Activated naive CD4-positive, alpha-beta T cell treated with anti-CD3 and anti-CD28 coated beads, Interleukin-2, amount 50 U/mL, for 72 hours (primary cell): Measurements from ENCODE around the gene GPC6. TPM values are rescaled to one million over a fixed set of nuclear protein-coding genes. Genes with fewer than 3 reads are reported as not detected.

ENCODE experiments used
- ATAC-seq, 2 donors: fragments of 150-1000 bp; cut with Tn5 transposase; 2 replicates each; pipeline ENCODE4 v1.10.0; 2021; ENCODE audit warnings: mild to moderate bottlenecking in 2 of 2, moderate library complexity in 2 of 2
- DNase-seq, 2 donors: peaks; one replicate each; pipeline ENCODE4 v3.0.0; 2021 to 2022; ENCODE audit warnings: low spot score in 2 of 2
- H3K27ac Mint-ChIP-seq, 2 donors: one replicate each; pipeline ENCODE4 v1.8.0; 2022; ENCODE audit warnings: mild to moderate bottlenecking in 2 of 2, mixed read lengths in 2 of 2
- H3K36me3 Mint-ChIP-seq, 2 donors: one replicate each; pipeline ENCODE4 v1.8.0; 2022; ENCODE audit warnings: mixed read lengths in 2 of 2
- H3K9me3 Mint-ChIP-seq, 2 donors: one replicate each; pipeline ENCODE4 v1.8.0; 2022; ENCODE audit warnings: mixed read lengths in 2 of 2
- total RNA-seq, 2 donors: library from RNA; stranded (reverse); gene quantifications; one replicate each; pipeline ENCODE4 v1.2.3, GENCODE V29; 2022

The GPC6 gene
- total RNA-seq, 2 donors from 2014 or later, result not detected

DNA sequence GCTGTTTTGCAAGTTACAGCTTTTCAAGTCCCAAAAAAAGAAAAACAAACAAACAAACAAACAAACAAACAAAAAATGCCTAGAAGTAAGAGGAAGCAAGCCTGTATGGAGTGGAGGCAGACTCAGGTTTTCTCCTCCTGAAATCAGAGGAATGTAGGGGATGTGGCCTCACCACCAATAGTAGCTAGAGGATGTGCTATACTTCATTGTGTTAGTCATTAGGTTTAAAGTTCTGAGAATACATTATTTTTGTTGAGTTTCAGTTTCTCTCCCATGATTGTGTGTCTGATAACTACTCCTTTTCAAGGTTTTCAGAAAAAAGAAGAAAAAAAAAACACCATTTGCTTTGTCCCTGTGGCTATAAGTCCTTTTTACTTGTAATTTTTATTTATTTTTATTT is 524.5 kb downstream of the GPC6 start:
- ATAC-seq, result peak in 1 of 2 donors; percentile 67
- DNase-seq, result no peak
- no peak overlapping the region for H3K27ac Mint-ChIP-seq

DNA sequence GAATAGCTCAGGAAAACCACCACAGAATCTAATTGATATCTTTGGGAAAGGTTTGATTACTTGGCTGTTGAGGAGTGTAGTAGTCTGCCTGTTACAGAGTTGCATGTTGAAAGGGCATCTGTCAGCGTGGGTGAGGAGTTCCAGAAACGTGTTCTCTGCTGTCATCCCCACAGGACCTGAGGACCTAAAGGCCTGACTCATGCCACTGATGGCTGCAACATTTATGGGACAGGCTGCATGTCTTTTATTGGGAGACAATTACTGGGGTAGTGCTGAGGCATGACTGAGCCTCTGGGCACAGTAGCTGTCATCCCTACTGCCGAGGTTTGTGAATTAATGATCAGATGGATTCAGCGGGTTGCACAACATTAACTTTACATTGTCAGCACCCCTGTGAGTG is 525.9 kb downstream of the GPC6 start:
- Mint-ChIP-seq H3K36me3 (no peaks in the 10 kb centered on the region), H3K9me3 (no peaks in the 10 kb centered on the region), H3K27ac (no peak overlapping the region)
- ATAC-seq (no peak), DNase-seq (no peak)

More for the DNA sequence above, 524.5 kb downstream of the GPC6 start:
- H3K36me3 Mint-ChIP-seq, result no peaks in the 10 kb centered on the region
- H3K9me3 Mint-ChIP-seq, result no peaks in the 10 kb centered on the region

DNA sequence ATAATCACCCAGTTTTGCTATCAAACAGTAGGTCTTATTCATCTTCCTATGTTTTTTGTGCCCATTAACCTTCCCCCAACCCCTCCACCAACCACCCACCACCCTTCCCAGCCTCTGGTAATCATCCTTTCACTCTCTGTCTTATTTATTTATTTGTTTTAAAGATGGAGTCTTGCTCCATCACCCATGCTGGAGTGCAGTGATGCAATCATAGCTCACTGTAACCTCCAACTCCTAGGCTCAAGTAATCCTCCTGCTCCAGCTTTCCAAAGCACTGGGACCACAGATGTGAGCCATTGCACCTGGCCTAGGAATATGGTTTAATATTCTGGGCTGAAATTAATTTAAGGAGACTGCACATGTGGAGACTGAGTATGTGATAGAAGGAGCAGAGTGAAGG is 527.0 kb downstream of the GPC6 start:
- ATAC-seq (no peak), DNase-seq (no peak)
- Mint-ChIP-seq H3K9me3 (no peaks in the 10 kb centered on the region), H3K27ac (no peak overlapping the region), H3K36me3 (no peaks in the 10 kb centered on the region)

DNA sequence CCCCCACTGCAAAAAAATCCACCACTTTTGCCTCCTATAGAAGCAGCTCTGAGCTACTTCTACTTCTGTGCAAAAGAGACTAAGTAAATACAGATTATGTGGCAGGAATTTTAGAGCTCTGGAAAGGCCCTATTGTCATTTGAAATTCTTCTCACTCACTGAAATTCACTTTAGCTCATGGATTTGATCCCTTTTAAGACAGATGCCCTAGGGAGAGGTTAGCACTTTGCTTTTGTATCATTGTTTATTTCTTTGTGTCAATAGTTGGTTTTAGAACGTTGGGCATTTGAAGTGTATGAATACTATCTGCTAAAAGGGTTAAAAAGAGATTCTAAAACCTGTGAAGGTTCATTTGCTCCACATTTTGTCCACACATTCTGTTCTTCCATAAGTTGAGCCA is 528.7 kb downstream of the GPC6 start:
- no peaks in the 10 kb centered on the region for H3K36me3 Mint-ChIP-seq
- H3K9me3 Mint-ChIP-seq, result peaks cover 0 to 3% of the 10 kb centered on the region in 2 donors
- DNase-seq (no peak), ATAC-seq (no peak)
- no peak overlapping the region for H3K27ac Mint-ChIP-seq

DNA sequence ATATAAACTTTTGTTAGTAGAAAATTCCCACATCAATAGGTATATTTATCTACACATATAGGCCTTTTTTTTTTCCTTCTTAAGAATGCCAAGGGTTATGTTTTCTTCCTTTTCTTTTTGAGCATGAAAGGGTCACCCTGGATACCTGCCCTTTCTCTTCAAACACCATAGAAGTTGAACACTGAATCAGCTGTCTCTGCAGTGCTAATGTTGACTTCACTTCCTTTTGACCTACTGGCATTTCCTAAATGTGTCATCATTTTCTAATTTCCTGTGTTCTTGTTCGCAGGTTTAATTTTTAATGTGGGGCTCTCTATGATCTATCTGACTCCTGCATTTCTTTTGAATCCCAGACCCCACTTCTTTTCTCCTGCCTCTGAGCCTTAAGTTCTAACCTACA is 532.0 kb downstream of the GPC6 start:
- H3K27ac Mint-ChIP-seq, result no peak overlapping the region
- no peaks in the 10 kb centered on the region for H3K36me3 Mint-ChIP-seq
- H3K9me3 Mint-ChIP-seq, result peaks cover 0 to 6% of the 10 kb centered on the region in 2 donors
- DNase-seq (no peak), ATAC-seq (no peak)

DNA sequence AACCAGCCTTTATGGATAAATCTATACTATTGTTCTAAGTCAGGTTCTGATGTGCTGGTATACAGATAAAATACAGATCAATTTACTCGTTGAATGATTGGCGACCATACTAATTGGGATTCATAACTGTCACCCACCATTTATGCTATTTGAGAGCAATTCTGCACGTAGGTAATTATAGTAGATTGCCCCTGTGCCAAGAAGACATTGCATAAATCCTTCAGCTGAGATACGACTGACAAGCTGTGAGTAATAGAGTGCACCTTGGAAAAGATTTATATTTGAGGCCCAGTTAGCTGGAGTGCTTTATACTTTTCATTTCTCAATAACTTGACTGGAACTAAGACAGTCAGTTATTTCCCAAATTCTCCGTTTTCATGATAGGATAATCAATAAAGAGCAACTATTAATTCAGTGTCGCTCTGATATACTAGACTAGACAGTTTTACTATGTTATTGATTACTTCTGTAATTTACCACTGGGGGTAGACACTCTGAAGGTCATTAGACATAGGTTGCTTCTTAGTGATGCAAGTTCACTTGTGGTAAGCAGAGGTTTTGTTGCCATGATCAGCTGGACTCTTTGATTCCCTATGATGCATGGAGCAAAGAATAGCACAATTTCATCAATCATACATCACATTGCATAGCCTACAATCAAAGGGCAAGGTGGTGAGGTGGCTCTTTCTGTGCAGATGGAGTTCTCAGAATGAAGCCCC is 536.3 kb downstream of the GPC6 start:
- ATAC-seq (no peak), DNase-seq (no peak)
- no peak overlapping the region for H3K27ac Mint-ChIP-seq
- H3K9me3 Mint-ChIP-seq, result peaks cover 0 to 6% of the 10 kb centered on the region in 2 donors
- H3K36me3 Mint-ChIP-seq, result no peaks in the 10 kb centered on the region

DNA sequence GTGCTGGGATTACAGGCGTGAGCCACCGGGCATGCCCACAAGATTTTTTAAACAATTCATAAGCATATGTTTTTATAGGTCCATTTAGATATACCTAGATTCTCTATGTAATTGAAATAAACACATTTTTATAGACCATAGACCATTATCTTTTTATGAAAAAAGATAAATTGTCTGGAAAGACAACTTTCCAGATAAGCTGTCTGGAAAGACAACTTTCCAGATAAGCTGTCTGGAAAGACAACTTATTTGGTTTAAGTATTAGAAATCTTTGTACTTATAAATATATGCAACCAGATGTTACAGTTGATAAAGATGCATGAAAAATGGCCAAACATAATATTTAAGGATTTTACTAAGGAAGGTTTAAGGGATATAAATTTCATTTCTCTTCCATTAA is 538.5 kb downstream of the GPC6 start:
- no peak overlapping the region for H3K27ac Mint-ChIP-seq
- ATAC-seq (no peak), DNase-seq (no peak)
- peaks cover 0 to 7% of the 10 kb centered on the region in 2 donors for H3K9me3 Mint-ChIP-seq
- H3K36me3 Mint-ChIP-seq, result no peaks in the 10 kb centered on the region

DNA sequence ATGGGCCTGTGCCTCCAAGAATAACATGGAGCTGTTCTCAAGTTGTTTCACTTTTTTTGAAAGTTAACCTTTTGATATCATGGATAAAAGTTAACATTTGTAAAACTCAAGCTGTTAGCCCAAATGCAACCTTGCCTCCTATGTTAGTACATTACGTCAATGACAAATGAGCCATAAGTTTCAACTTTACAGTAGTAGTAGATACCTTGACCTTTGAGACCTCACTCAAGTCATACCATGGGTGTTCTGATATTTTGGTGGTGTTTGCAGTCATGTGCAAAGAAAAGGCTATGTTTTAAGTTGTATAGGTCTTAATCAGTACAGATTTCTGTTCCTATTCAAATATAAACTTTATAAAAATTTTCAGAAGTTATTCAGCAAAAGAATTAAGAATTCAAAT is 539.2 kb downstream of the GPC6 start:
- Mint-ChIP-seq H3K27ac (no peak overlapping the region), H3K9me3 (peaks cover 0 to 7% of the 10 kb centered on the region in 2 donors), H3K36me3 (no peaks in the 10 kb centered on the region)
- DNase-seq, result no peak
- no peak for ATAC-seq

DNA sequence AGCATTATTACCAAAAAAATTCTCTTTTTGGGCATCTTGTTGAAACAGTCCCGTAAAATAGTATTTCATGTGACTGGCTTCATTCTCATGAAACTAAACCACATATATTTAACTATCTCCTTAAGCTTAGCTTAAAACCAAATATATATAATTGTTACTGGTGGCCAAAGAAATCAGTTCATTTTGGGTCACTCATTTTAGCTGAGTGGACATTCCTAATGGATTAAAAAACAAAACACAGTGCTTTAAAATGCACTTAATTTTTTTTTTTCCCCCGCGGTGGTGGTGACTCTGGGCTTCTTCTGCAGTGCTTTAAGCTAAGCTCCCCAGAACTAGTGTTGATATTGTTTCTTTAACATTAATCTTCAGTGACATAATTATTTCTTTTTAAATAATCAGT is 540.1 kb downstream of the GPC6 start:
- ATAC-seq, result no peak
- Mint-ChIP-seq H3K27ac (no peak overlapping the region), H3K9me3 (peaks cover 0 to 7% of the 10 kb centered on the region in 2 donors), H3K36me3 (no peaks in the 10 kb centered on the region)
- DNase-seq, result no peak

DNA sequence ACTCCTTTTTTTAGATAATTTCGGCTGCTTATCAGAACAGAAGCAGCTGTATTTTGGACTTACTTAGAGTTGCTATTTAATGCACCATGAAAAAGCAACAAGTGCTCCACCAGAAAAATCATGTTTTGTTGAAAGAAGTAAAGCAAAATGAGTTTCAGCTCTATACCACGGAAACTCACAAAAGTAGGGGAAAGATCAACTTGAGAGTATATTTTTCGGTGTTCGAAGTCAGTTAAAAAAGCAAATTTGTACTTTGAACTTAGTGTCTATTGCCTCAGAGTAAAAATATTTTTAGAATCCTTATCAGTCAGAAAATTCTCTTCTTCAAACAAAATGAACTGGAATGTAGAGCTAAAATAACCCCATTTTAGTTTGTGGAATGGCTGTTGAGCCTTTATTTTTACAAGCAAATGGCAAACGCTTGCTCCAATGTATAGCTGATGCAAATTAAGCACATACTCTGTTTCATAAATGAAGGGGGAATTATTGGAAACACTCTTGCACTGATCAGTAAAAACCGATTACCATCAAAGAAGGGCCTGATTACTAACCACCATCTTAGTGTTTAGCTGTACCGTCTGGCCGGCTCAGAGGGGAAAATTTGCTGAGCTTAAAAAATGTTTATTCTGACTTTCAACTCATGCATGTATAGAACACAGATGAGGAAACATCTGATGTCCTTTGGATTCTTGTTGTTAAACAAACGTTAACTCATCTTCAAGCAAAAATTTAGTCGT is 540.7 kb downstream of the GPC6 start:
- ATAC-seq (no peak), DNase-seq (no peak)
- Mint-ChIP-seq H3K36me3 (no peaks in the 10 kb centered on the region), H3K9me3 (peaks cover 0 to 5% of the 10 kb centered on the region in 2 donors), H3K27ac (no peak overlapping the region)

DNA sequence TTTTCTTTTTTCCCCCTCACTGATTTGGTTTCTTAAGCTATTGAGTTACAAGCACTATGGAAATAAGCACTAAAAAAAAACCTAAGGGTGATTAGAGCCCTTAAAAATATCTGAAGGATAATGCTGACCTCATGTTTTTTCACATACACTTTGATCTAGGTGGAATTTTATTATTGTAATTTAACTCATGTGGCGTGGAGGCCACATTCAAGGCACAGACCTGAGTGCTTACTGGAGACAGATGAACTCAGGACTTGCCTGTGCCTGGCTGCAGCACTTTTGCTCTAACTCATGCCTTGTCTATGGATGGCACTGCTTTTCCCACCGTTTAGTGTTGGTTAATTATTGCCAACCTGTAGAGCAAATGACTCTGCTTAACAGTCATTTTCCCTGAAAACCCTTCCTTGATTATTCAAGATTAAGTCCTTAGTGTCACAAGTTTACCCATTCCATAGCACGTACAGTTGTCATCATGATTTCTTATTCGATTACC is 541.4 kb downstream of the GPC6 start:
- H3K27ac Mint-ChIP-seq, result no peak overlapping the region
- DNase-seq, result no peak
- H3K9me3 Mint-ChIP-seq, result peaks cover 0 to 4% of the 10 kb centered on the region in 2 donors
- no peak for ATAC-seq
- no peaks in the 10 kb centered on the region for H3K36me3 Mint-ChIP-seq

DNA sequence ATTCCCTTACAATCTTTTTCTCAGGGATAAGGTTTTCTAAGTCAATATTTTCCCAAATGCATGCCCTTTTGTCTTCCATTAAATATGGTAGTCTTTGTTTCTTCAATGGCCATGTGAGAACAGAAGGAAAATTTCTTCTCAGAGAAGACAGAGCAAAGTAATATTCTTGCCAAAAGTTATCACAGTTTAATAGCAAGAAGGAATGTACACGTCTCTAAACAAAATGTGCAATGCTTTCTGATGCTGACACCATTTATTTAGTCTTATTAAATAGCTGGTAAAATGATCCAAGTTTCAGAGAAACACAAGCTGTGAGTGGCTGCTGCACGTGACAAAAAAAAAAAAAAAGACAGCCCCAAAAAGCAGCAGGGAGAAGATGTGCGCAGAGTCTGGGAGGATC is 542.5 kb downstream of the GPC6 start:
- Mint-ChIP-seq H3K36me3 (no peaks in the 10 kb centered on the region), H3K9me3 (peaks cover 0 to 4% of the 10 kb centered on the region in 2 donors), H3K27ac (no peak overlapping the region)
- ATAC-seq (no peak), DNase-seq (no peak)

DNA sequence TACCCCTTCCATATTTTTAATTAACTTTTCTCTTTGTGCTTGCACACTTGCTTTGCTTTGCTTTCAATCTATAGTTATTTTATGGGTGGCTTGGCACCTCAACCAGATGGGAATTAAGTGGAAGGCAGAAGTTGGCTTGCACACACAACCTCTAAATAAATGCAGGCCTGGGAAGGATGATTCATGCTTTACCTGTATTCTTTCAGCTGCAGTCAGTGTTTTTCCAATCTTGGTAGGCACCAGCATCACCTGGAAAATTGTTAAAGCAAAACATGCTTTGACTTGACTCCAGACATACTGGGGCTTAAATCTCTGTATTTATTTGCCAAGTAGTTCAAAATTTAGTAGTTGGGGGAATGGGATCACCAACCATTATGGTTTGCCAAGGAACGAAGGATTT is 543.0 kb downstream of the GPC6 start:
- no peaks in the 10 kb centered on the region for H3K36me3 Mint-ChIP-seq
- DNase-seq, result no peak
- no peak for ATAC-seq

DNA sequence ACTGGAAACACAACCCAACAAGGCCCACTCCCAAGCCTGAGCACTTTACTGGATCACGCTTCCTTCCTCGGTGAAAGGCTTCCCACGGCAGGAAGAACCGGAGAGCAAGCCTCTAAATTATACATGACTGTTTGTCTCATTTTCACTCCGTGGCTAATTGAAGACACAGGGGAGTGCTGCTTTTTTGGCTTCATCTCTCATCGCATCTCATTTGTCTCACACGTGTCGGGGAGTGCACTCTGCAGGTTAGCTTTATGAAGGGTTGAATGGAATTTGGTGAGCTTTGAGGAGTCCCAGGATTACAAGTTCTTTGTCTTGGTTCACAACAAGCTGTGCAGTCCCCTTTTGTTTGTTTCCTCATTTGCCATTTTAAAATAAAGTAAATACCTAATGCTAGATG is 544.6 kb downstream of the GPC6 start:
- ATAC-seq (no peak), DNase-seq (no peak)
- H3K27ac Mint-ChIP-seq, result no peak overlapping the region
- H3K9me3 Mint-ChIP-seq, result peaks cover 0 to 4% of the 10 kb centered on the region in 2 donors
- no peaks in the 10 kb centered on the region for H3K36me3 Mint-ChIP-seq

More for the DNA sequence above, 543.0 kb downstream of the GPC6 start:
- Mint-ChIP-seq H3K27ac (no peak overlapping the region), H3K9me3 (peaks cover 0 to 4% of the 10 kb centered on the region in 2 donors)

DNA sequence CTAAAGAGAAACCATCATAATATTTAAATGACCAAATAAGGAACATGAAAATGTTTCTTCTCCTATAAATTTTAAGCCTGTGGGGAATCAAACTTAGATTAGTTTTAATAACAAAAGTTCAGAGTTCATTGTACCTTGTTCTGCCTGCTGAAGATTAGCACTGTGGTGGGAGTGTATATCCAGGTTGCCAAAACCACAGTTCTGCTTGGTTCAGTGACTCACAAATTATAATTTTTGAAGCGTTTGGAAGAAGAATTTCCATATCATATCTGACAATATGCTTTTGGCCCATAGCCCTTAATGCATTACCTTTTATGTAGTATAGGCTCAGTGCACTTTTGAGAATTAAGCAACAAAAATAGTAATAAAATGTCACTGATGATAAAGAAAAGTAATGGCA is 545.2 kb downstream of the GPC6 start:
- H3K36me3 Mint-ChIP-seq, result no peaks in the 10 kb centered on the region
- DNase-seq (no peak), ATAC-seq (no peak)
- H3K27ac Mint-ChIP-seq, result no peak overlapping the region
- peaks cover 0 to 4% of the 10 kb centered on the region in 2 donors for H3K9me3 Mint-ChIP-seq

DNA sequence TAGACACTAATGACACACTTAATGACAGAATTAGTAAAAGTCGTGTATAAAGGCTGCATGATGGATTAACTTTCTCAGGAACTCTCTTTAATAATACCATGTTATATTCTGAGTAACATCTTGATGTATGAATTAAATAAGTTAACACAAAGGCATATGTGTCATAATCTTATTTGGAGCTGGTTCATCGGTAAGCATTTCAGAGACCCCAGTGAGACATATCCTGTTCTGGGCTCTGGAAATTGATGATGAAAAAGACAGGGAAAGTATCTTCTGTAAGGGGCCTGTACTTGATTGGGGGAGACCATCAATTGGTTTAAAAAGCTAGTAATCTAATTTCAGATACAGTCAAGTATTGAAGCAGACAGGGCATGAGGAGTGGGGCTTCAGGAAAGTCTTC is 547.9 kb downstream of the GPC6 start:
- ATAC-seq, result no peak
- H3K27ac Mint-ChIP-seq, result no peak overlapping the region
- H3K36me3 Mint-ChIP-seq, result no peaks in the 10 kb centered on the region
- H3K9me3 Mint-ChIP-seq, result peaks cover 0 to 2% of the 10 kb centered on the region in 2 donors
- no peak for DNase-seq

DNA sequence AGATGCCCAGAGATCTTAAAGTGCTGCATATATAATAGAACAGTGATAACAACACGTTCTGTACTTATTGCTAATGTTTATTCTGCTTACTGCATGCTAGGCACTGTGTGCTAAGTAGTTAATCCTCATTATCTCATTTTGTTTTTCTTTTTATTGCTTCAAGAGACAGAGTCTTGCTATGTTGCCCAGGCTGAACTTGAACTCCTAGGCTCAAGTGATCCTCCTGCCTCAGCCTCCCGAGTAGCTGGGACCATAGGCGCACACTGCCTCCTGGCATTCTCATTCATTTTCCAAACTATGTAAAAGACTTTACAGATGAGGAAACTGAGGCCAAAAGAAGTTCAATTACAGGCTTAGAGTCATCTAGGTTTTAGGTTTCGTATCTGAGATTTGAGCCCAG is 548.4 kb downstream of the GPC6 start:
- DNase-seq (no peak), ATAC-seq (no peak)
- H3K27ac Mint-ChIP-seq, result no peak overlapping the region
- H3K9me3 Mint-ChIP-seq, result no peaks in the 10 kb centered on the region
- H3K36me3 Mint-ChIP-seq, result no peaks in the 10 kb centered on the region
